Activated B cell treated with CpG ODN at 0.5 μM for 24 hours (primary cell): ENCODE data around the gene TRHDE. TPM values are rescaled to one million over a fixed set of nuclear protein-coding genes. Genes with fewer than 3 reads are reported as not detected.

ENCODE experiments used
- ATAC-seq: fragments of 200-7000 bp; cut with Tn5 transposase; one replicate; pipeline ENCODE4 v1.10.0; 2021; ENCODE audit warnings: low read depth, mild to moderate bottlenecking, moderate library complexity
- CTCF ChIA-PET: fragments of 350-600 bp; sonication (Branson Sonifier 250); formaldehyde crosslinking; loops from one replicate; lab custom pipeline; 2021; ENCODE audit warnings: antibody characterized with exemption; lab: Charles Lee
- POLR2A ChIA-PET: fragments of 350-600 bp; sonication (Branson Sonifier 250); formaldehyde crosslinking; loops from one replicate; lab custom pipeline; 2021; ENCODE audit warnings: antibody characterized with exemption; lab: Charles Lee
- DNase-seq: peaks from one replicate; pipeline ENCODE4 v3.0.0; 2022
- H3K27ac Mint-ChIP-seq: one replicate; pipeline ENCODE4 v1.8.0; 2020; ENCODE audit warnings: mixed read lengths
- H3K27me3 Mint-ChIP-seq: one replicate; pipeline ENCODE4 v1.8.0; 2021; ENCODE audit warnings: mixed read lengths
- H3K36me3 Mint-ChIP-seq: one replicate; pipeline ENCODE4 v1.8.0; 2021; ENCODE audit warnings: low read depth, mixed read lengths
- H3K4me1 Mint-ChIP-seq: one replicate; pipeline ENCODE4 v1.8.0; 2021; ENCODE audit warnings: mixed read lengths
- H3K4me3 Mint-ChIP-seq: one replicate; pipeline ENCODE4 v1.8.0; 2020; ENCODE audit warnings: mild to moderate bottlenecking, mixed read lengths
- H3K9me3 Mint-ChIP-seq: one replicate; pipeline ENCODE4 v1.8.0; 2020; ENCODE audit warnings: mixed read lengths
- intact Hi-C: fragments of 100-400 bp; cut with micrococcal nuclease; formaldehyde crosslinking; loops from one replicate; pipeline ENCODE4 v1.15.1; 2024
- total RNA-seq: library from RNA; stranded (reverse); gene quantifications from 2 replicates; pipeline ENCODE4 v1.2.3, GENCODE V29; 2022
- TF ChIP-seq, protein P1 (sequence below): fragments of 200-600 bp; IDR thresholded peaks from one replicate; pipeline ENCODE4 v1.8.0; 2022; ENCODE audit warnings: antibody characterized with exemption, mild to moderate bottlenecking

TRHDE gene
- total RNA-seq, 1 donor from 2014 or later, result not detected

DNA sequence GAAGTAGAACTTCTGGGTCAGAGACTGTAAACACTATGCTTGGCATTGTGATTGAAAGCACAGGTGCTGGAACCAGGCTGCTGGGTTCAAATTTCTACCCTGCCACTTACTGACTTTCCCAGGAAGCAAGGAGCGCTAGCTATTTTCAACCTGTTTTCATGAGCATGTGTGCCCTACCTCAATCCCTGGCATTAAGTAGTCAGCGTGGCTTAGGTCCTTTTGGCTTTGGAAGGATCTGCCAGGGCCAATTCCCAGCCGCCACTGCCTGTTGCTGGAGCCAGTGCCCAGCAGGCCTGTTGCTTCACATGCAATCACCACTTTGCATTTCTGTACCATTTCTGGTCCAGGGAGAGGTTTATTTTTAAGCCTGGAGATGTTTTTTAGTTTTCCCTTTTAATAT, 196.3 kb downstream of the TRHDE start:
- Mint-ChIP-seq H3K27me3 (no peaks in the 10 kb centered on the region), H3K4me1 (no peaks in the 10 kb centered on the region), H3K4me3 (no peak overlapping the region), H3K9me3 (peaks cover 2% of the 10 kb centered on the region), H3K36me3 (no peaks in the 10 kb centered on the region), H3K27ac (no peak overlapping the region)
- no peak for ATAC-seq
- intact Hi-C loops, result no loop called here
- TF ChIP-seq, protein P1, sequence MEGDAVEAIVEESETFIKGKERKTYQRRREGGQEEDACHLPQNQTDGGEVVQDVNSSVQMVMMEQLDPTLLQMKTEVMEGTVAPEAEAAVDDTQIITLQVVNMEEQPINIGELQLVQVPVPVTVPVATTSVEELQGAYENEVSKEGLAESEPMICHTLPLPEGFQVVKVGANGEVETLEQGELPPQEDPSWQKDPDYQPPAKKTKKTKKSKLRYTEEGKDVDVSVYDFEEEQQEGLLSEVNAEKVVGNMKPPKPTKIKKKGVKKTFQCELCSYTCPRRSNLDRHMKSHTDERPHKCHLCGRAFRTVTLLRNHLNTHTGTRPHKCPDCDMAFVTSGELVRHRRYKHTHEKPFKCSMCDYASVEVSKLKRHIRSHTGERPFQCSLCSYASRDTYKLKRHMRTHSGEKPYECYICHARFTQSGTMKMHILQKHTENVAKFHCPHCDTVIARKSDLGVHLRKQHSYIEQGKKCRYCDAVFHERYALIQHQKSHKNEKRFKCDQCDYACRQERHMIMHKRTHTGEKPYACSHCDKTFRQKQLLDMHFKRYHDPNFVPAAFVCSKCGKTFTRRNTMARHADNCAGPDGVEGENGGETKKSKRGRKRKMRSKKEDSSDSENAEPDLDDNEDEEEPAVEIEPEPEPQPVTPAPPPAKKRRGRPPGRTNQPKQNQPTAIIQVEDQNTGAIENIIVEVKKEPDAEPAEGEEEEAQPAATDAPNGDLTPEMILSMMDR, result no peak
- CTCF ChIA-PET, result no interaction called here
- no peak for DNase-seq
- POLR2A ChIA-PET, result no interaction called here

- Mint-ChIP-seq H3K9me3 (no peaks in the 10 kb centered on the region), H3K27me3 (no peaks in the 10 kb centered on the region), H3K4me1 (no peaks in the 10 kb centered on the region), H3K36me3 (no peaks in the 10 kb centered on the region), H3K4me3 (no peak overlapping the region), H3K27ac (no peak overlapping the region)
- intact Hi-C loops, result no loop called here
- TF ChIP-seq, protein P1, result no peak
- POLR2A ChIA-PET, result interaction anchor here (0.5 kb wide), 1 partner anchor 33 kb away, joined by 3 read pairs; no protein-coding TSS in a partner anchor
- CTCF ChIA-PET, result no interaction called here
- no peak for ATAC-seq
- DNase-seq, result no peak
Measured at GRCh38 chr12:72471806-72472205, 199.6 kb downstream of the TRHDE start.

DNA sequence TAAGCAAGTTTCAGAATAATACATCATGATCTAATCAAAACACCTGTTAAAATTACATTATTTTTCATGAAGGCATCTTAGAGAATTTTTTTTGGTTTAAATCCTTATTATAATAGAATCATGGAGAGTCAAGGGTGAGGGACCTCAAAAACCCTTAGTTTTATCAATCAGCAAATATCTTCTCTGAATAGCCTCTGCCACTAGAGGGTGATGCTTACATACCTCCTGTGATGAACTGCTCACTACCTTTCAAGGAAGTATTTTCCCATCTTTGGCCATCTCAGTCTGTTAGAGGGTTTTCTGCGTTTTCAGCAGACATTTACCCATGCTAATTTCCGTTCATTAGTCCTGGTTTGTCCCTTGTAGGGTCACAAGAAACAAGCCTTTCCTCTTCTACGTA, 200.2 kb downstream of the TRHDE start:
- no peak for DNase-seq
- ATAC-seq, result no peak
- Mint-ChIP-seq H3K36me3 (no peaks in the 10 kb centered on the region), H3K4me3 (no peak overlapping the region), H3K4me1 (no peaks in the 10 kb centered on the region), H3K27ac (no peak overlapping the region), H3K27me3 (no peaks in the 10 kb centered on the region), H3K9me3 (no peaks in the 10 kb centered on the region)
- ChIA-PET POLR2A (no interaction called here), CTCF (no interaction called here)
- intact Hi-C loops, result no loop called here
- TF ChIP-seq, protein P1, result no peak

- ChIA-PET CTCF (no interaction called here), POLR2A (no interaction called here)
- no peak overlapping the region for H3K4me3 Mint-ChIP-seq
- ATAC-seq (no peak), DNase-seq (no peak)
- no peaks in the 10 kb centered on the region for H3K27me3 Mint-ChIP-seq
- TF ChIP-seq, protein P1, result no peak
- H3K9me3 Mint-ChIP-seq, result no peaks in the 10 kb centered on the region
- intact Hi-C loops, result no loop called here
- no peak overlapping the region for H3K27ac Mint-ChIP-seq
- H3K36me3 Mint-ChIP-seq, result no peaks in the 10 kb centered on the region
- H3K4me1 Mint-ChIP-seq, result no peaks in the 10 kb centered on the region
Measured at GRCh38 chr12:72476301-72476700, 204.1 kb downstream of the TRHDE start.

GRCh38 chr12:72485017-72485701, 213.0 kb downstream of the TRHDE start:
- H3K4me3 Mint-ChIP-seq, result no peak overlapping the region
- ChIA-PET POLR2A (no interaction called here), CTCF (no interaction called here)
- no peaks in the 10 kb centered on the region for H3K36me3 Mint-ChIP-seq
- intact Hi-C loops, result no loop called here
- no peaks in the 10 kb centered on the region for H3K27me3 Mint-ChIP-seq
- no peak for ATAC-seq
- no peak for DNase-seq
- H3K27ac Mint-ChIP-seq, result no peak overlapping the region
- TF ChIP-seq, protein P1, result no peak
- H3K4me1 Mint-ChIP-seq, result no peaks in the 10 kb centered on the region
- no peaks in the 10 kb centered on the region for H3K9me3 Mint-ChIP-seq
